GM18870 (cell line): ENCODE data around the gene TBXA2R.

ENCODE experiments used
- ATAC-seq: cut with Tn5 transposase; IDR thresholded peaks from one replicate; pipeline ENCODE4 v1.9.1; 2021; ENCODE audit warnings: moderate library complexity; ENCODE audit not compliant: unreplicated experiment

Gene TBXA2R

DNA sequence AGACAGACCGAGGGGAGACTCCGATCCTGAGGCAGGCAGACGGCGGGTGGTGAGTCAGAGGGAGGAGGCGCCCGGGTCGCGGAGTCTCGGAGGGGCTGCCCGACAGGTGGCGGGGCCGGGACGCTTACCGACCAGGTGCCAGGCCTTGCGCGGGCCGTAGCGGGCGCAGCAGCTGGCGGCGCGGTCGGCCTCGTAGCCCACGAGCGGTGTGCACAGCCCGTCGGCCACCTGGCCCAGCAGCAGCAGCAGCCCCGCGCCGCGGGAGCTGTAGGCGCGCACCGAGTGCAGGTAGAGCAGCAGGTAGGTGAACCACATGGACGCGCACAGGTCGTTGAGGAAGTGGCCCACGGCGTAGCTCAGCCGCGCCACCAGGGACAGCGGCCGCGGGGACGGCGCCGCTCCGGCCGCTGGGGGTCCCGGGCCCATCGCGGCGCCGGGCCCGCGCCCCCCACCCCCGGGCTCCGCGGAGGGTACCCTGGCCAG is 49.7 kb downstream of the TBXA2R start:
- peak; percentile 21 for ATAC-seq

DNA sequence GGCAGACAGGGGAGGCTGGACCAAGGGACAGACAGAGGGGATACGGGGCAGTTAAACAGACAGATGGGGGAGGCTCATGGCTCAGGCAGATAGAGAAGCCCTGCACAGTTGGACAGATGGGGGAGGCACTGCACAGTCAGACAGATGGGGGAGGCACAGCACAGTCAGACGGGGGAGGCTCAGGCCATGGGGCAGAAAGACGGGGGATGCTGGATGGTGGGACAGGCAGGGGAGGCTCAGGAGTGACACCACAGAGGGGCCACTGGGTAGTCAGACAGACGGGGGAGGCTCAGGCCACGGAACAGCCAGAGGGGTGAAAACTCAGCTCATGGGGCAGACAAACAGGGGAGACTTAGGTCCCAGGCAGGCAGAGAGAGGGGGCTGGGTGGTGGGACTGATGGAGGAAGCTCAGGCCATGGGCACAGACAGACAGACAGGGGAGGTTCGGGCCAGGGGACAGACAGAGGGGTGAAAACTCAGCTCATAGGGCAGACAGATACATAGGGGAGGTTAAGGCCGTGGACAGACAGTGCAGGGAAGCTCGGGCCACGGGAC is 50.2 kb downstream of the TBXA2R start:
- no peak for ATAC-seq

DNA sequence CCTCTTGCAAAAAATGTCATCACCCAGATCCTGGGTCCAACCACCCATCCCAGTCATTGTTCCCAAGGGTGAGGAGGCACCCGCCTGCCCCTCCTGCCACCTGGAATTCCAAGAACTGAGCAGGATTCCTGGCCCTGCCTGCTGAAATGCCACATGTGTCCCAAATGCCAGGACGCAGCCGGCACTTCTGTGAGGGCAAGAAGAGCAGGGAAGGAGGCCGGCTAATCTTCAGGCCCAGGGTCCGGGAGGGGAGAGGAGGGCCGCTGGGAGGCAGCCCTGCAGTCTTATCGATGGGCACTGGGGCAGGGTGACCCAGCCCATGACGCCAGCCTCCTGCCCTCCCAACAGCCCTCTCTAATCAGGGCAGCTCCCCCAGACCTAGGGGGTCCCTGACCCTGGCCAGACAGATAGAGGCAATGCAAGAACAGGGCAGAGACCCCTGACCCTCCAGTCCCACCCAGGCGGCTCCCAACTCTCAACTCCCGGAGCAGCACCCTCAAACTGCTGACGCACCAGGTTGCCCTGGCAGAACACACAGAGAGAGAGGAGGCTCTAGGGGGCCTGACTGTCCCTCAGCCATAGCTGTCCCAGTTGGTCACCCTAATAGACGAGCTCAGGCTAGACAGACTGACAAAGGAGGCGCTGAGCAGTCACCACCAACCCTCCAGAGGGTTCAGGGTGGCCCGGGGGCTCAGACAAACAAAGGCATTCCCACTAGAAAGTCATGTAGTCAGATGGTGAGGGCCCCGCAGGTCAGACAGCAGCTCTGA is 50.8 kb downstream of the TBXA2R start:
- ATAC-seq = no peak

DNA sequence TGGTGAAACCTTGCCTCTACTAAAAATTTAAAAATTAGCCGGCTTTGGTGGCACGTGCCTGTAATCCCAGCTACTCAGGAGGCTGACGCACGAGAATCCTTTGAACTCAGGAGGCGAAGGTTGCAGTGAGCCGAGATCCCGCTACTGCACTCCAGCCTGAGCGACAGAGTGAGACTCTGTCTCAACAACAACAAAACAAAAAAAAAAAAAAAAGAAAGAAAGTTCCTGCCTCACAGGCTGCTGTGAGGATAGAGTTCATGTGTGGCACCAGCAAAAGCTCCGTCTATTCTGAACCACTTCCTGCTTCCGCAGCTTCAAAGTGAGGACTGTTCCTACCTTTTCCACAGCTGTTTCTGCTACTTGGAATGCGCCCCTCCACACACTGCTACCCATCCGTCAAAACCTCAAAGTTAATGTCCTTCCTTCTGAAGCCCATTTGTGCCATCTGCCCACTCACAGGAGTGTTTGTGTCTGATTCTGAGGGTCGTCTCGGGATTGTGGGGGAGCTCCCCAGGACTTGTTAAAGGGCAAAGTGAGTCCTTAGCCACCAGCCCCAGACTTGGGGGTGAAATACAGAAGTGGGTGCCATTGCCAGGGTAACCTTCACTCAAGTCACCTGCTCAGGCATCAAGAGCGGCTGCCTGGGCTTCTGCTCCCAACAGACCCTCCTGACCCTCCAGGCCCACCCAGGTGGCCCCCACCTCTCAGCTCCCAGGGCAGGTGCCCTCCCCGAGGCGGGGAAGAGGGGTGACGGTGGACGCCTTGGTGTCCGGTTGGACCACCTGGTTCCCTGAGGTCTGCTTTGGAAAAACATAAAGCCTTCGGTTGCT is 52.2 kb downstream of the TBXA2R start:
- ATAC-seq = no peak

DNA sequence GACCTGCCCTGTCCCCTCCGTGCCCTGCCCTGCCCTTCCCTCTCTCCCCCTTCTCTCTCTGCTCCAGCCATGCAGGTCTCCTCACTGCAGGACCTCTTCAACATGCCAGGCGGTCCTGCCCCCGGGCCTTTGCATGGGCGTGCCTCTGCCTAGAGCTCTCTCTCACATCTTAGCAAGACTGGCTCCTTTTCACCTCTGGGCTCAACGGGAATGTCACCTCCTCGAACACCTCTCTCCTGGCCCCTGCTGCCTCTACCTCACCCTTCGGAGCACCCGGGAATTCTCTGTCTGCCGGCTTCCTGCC is 54.9 kb downstream of the TBXA2R start:
- ATAC-seq = no peak

DNA sequence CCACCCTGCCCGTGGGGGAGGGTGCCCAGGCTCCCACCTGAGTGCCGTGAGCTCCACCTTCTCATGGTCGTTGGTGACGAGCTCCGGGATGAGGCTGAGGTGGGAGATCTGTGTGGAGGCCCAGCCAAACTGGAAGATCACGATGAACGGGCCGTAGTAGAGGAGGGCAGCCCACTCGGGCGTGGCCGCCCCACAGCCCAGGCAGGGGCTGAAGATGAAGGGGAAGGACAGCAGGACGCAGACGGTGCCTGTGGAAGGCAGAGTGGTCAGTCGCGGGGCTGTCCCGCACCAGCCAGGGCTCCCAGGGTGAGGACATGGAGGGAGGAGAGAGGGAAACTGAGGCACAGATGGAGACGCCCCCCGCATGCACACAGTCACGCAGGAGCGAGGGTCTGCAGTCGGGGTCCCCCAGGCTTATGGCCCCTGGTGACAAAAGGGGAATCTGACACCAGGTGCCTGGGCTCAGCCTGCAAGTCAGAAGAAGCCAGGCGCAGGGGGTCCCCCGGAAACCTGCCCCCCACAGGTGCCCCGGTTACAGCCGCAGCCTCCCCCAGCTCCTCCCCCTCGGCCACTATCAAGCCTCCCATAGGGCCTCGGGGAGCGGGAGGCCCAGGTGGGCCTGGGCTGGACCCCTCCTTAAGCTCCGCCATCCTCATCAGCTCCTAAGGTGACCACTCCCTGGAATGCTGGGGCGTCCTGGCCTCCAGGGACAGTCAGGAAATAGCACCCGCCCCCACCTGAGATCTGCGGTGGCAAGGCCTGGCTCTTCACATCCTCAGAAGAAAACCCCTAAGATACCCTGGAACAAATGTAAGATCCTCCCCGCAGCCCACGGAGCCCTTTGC is 55.5 kb downstream of the TBXA2R start:
- ATAC-seq = no peak

DNA sequence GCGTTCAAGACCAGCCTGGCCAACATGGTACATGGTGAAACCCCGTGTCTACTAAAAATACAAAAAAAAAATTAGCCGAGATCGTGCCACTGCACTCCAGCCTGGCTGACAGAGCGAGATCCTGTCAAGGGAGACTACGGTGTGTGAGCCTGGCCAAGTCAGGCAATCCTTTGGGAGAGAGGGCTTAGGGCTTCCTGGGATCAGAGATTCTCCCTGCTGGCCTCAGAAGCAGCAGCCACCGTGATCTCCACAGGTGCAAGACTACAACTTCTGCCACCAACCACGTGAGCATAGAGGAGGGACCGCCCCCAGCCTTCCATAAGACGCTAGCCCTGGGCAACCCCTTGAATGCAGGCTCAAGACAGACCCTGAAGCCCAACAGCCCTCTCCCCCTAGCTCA is 56.9 kb downstream of the TBXA2R start:
- ATAC-seq = no peak

DNA sequence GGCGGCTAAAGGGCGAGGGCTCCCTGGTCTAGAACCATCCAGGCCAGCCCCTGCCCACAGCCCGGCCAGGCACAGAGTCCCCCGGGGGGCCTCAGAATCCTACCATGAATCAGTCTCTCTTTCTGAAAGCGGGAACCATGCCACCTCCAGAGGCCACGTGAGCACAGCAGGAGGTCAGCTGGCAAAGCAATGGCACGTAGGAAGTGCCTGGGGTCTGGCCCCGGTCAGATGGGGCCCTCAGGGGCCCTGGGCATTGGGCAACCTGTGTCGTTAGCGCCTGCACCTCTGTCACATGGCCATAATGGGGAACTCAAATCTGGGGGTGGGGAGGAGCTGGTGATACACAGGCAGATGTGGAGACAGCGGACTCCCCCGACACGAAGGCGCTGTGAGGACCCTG is 58.1 kb downstream of the TBXA2R start:
- ATAC-seq = no peak

DNA sequence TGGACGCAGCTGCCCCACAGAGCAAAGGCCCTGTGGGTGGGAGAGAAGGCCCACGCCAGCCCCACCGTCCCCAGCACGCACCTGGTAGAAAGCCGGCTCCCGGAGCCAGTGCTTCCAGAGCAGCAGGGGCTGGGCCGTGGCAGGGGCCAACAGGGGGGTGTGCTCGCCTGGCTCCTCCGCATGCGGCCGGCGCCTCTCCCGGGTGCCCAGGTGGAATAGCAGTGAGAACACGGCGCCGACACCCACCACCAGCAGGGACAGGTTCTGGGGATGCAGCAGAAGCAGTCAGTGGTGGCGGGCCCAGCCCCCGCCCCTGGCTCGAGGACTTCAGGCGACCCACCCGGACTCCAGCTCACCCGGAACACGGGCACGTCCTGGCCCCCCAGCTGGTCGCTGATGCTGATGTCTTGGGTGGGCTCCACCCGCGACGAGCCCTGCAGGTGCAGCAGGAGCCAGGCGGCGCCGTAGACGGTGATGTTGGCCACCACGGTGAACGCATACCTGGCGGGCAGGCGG is 58.9 kb downstream of the TBXA2R start:
- ATAC-seq = no peak

DNA sequence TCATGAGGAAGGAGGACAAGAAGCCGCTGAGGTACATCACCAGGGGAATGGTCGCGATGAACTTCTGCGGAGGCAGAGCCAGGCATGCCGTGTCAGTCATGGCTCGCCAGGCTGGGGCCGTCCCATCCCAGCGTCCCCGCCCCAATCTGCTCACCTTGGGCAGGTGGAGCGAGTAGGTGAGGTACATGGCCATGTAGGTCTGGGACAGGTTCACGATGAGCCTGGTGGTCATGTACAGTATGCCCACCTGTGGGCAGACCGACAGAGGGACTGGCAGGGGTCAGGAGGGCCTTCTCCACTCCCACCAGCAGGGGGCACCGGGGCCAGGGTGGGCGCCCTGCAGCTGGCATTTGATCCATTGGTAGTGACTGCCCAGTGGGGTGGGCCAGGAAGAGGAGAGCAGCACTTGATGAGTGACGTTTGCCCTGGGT is 59.4 kb downstream of the TBXA2R start:
- no peak for ATAC-seq

DNA sequence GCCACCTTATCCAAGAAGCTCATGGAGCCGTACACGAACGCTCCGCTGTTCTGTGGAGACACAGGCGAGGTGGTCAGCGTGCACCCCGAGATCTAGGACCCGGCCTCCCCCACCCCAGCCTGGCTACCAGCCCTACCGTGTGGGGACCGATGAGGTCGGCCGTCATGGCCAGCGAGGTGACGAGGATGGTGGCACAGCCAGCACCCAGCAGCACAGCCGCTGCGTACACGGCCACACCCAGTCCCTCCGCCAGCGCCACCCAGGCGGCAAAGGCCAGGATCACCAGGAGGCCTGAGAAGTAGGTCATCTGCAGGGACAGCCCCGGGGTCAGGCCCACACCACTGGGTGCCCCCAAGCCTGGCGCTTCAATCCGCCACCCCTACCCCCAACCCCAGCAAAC is 60.6 kb downstream of the TBXA2R start:
- ATAC-seq = no peak

DNA sequence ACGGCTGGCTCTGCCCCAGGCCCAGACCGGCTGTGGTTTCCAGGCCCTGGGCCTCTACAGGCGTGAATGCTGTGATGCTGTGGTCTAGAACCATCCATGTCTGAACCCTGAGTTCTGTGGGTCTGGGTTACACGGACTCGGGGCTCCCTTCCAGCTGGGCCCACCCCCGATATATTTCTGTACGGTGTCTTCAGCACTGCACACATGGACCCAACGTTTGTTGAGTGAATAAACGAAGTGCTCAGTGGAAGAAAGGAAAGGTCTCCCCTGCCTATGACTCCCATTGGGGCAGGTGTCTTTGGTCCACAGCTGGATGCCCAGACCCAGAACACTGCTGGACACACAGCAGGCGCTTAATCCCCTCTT is 61.0 kb downstream of the TBXA2R start:
- no peak for ATAC-seq

DNA sequence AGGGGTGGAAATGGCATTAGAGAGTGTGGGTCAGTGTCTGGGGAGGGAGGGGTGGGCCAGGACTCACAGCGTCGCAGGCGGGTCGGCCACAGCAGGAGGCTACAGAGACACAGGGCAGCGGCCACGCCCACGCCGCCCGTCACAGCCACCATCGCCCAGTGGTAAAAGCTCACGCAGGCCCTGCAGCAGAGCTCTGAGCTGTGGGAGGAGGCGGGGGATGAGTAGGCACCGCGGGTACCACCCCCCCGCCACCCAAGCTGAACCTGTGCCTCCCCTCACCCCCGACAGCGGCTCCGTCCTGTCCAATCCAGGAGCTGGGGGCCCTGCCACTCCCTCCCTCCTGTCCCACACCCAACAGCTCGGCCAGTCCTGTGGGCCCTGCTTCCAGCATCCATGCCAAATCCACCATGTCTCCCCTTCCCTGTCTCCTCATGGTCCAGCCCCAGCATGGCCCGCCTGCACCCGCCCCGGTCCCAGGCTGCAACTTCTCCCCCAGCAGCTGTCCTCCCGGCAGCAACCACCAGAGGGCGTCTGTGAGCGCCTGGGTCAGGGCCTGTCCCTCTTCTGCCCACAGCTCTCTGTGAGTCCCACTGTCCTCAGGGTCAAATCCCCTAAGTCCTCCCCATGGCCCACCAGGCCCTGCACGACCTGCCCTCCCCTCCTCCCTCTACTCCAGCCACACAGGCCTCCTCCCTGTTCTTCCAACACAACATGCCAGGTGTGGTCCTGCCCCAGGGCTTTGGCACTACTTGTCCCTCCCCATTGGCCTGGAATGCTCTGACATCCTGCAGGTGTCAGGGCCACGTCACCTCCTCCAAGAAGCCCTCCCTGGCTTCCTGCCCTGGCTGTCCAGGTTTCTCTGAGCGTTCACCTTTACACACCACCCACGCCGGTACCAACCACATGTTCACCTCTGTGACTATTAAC is 61.7 kb downstream of the TBXA2R start:
- ATAC-seq = no peak
